Ishikawa (cell line): ENCODE data around the gene PYGL.

Experiments
- CEBPB ChIP-seq: IDR thresholded peaks from 2 replicates; pipeline ENCODE4 v1.6.1; 2012
- FOXM1 ChIP-seq: IDR thresholded peaks from 2 replicates; pipeline ENCODE4 v1.6.1; 2012; ENCODE audit warnings: low read depth, borderline replicate concordance
- RAD21 ChIP-seq: IDR thresholded peaks from 2 replicates; pipeline ENCODE4 v1.6.1; 2012; ENCODE audit warnings: low read depth
- TAF1 ChIP-seq: IDR thresholded peaks from 2 replicates; pipeline ENCODE4 v1.6.1; 2012; ENCODE audit warnings: low read depth, mild to moderate bottlenecking
- TEAD4 ChIP-seq: IDR thresholded peaks from 2 replicates; pipeline ENCODE4 v1.6.1; 2012
- USF1 ChIP-seq: IDR thresholded peaks from 2 replicates; pipeline ENCODE4 v1.6.1; 2012
- TF ChIP-seq, protein P1 (sequence below): IDR thresholded peaks from 2 replicates; pipeline ENCODE4 v1.6.1; 2012; ENCODE audit warnings: low read depth, mild to moderate bottlenecking

GRCh38 chr14:50910495-50911420 is 33.5 kb downstream of the PYGL start:
- TF ChIP-seq RAD21 (no peak), CEBPB (no peak), TEAD4 (no peak), FOXM1 (no peak), TAF1 (no peak), USF1 (no peak)
- TF ChIP-seq, protein P1, sequence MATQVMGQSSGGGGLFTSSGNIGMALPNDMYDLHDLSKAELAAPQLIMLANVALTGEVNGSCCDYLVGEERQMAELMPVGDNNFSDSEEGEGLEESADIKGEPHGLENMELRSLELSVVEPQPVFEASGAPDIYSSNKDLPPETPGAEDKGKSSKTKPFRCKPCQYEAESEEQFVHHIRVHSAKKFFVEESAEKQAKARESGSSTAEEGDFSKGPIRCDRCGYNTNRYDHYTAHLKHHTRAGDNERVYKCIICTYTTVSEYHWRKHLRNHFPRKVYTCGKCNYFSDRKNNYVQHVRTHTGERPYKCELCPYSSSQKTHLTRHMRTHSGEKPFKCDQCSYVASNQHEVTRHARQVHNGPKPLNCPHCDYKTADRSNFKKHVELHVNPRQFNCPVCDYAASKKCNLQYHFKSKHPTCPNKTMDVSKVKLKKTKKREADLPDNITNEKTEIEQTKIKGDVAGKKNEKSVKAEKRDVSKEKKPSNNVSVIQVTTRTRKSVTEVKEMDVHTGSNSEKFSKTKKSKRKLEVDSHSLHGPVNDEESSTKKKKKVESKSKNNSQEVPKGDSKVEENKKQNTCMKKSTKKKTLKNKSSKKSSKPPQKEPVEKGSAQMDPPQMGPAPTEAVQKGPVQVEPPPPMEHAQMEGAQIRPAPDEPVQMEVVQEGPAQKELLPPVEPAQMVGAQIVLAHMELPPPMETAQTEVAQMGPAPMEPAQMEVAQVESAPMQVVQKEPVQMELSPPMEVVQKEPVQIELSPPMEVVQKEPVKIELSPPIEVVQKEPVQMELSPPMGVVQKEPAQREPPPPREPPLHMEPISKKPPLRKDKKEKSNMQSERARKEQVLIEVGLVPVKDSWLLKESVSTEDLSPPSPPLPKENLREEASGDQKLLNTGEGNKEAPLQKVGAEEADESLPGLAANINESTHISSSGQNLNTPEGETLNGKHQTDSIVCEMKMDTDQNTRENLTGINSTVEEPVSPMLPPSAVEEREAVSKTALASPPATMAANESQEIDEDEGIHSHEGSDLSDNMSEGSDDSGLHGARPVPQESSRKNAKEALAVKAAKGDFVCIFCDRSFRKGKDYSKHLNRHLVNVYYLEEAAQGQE, result no peak
